HK-2 (cell line): ENCODE results near the gene PLXDC2.

Experiments used
- DNase-seq: peaks from one replicate; pipeline ENCODE4 v3.0.0-alpha.2; 2018; ENCODE audit not compliant: unreplicated experiment

Gene PLXDC2

GRCh38 chr10:19937989-19938388 is 121.8 kb downstream of the PLXDC2 start:
- no peak for DNase-seq

- DNase-seq: no peak
Measured at GRCh38 chr10:19941206-19941880, 125.1 kb downstream of the PLXDC2 start.

- DNase-seq: no peak
Measured at GRCh38 chr10:19944911-19945663, 128.9 kb downstream of the PLXDC2 start.

- DNase-seq: no peak
Measured at GRCh38 chr10:19946245-19946644, 130.0 kb downstream of the PLXDC2 start.

GRCh38 chr10:19946791-19947190 is 130.6 kb downstream of the PLXDC2 start:
- DNase-seq: no peak

GRCh38 chr10:19947215-19947614 is 131.0 kb downstream of the PLXDC2 start:
- no peak for DNase-seq

GRCh38 chr10:19947656-19948055 is 131.4 kb downstream of the PLXDC2 start:
- no peak for DNase-seq

GRCh38 chr10:19952224-19953010 is 136.2 kb downstream of the PLXDC2 start:
- DNase-seq: no peak

GRCh38 chr10:19954601-19955000 is 138.4 kb downstream of the PLXDC2 start:
- DNase-seq: no peak

GRCh38 chr10:19956516-19957032 is 140.3 kb downstream of the PLXDC2 start:
- DNase-seq: no peak

- no peak for DNase-seq
Measured at GRCh38 chr10:19958787-19959186, 142.6 kb downstream of the PLXDC2 start.

- DNase-seq: no peak
Measured at GRCh38 chr10:19961076-19962053, 145.1 kb downstream of the PLXDC2 start.

GRCh38 chr10:19964625-19965024 is 148.4 kb downstream of the PLXDC2 start:
- no peak for DNase-seq

GRCh38 chr10:19966751-19967150 is 150.5 kb downstream of the PLXDC2 start:
- DNase-seq: no peak

- no peak for DNase-seq
Measured at GRCh38 chr10:19967981-19968380, 151.7 kb downstream of the PLXDC2 start.

GRCh38 chr10:19968745-19969144 is 152.5 kb downstream of the PLXDC2 start:
- DNase-seq: no peak

GRCh38 chr10:19970256-19970655 is 154.0 kb downstream of the PLXDC2 start:
- no peak for DNase-seq

GRCh38 chr10:19970717-19971116 is 154.5 kb downstream of the PLXDC2 start:
- DNase-seq: no peak

GRCh38 chr10:19971343-19972052 is 155.3 kb downstream of the PLXDC2 start:
- no peak for DNase-seq

- DNase-seq: no peak
Measured at GRCh38 chr10:19974138-19974537, 157.9 kb downstream of the PLXDC2 start.

- no peak for DNase-seq
Measured at GRCh38 chr10:19974554-19974953, 158.3 kb downstream of the PLXDC2 start.
